Putamen (tissue), 1 donor: Measurements from ENCODE around the gene FARS2.

Source experiments
- DNase-seq: peaks from one replicate; pipeline ENCODE4 v3.0.0-alpha.2; 2016; ENCODE audit warnings: low spot score

The FARS2 gene

DNA sequence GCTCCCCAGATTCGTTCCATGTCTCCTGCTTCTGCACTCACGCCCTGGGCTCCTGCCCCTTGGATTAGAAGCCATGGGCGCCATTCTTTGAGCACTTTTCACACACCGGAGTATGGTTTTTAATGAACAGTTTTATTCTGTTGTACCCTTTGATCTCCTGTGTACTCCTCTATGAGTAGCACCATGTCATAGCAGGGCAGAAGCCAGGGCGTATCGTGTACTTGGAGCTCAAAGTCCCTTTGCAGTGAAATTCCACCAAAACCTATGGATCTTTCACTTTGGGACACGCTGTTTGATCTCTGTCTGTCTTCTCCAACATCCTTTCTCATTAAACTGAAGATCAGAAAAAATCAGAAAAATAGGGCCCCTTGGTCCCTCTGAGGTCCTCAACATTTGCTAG is 470.1 kb downstream of the FARS2 start:
- DNase-seq, result no peak

- no peak for DNase-seq
Observed at GRCh38 chr6:5732496-5732895, 471.2 kb downstream of the FARS2 start.

DNA sequence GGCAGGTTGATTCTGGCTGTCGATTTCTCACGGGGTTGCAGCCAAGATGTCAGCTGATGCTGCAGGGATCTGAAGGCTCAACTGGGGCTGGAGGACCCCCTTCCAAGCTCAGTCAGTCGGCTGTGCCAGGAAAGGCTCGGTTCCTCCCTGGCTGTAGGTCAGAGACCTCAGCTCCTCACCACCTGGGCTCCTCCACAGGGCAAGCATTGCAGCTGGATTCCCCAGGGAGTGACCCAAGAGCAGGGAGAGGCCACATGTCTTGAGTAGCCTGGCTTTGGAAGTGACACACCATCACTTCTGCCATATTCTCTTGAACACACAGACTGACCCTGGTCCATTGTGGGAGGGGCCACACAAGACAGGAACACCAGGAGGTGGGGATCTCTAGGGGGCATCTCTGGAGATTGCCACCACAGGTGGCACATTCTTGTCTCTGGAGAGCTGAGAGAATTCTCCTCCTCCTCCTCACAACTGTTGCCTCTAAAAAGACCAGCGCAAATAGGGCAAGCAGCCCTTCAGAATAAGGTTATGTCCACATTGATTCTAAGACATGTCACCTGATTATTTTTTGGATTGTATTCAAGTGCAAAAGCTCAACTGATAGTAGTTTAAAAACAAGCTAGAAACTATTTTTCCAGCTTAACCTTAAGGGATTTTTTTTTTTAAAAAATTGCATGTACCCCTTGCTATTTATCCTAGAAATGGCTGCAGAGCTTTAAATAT is 474.9 kb downstream of the FARS2 start:
- DNase-seq, result no peak

- DNase-seq, result no peak
Observed at GRCh38 chr6:5737460-5737859, 476.1 kb downstream of the FARS2 start.

DNA sequence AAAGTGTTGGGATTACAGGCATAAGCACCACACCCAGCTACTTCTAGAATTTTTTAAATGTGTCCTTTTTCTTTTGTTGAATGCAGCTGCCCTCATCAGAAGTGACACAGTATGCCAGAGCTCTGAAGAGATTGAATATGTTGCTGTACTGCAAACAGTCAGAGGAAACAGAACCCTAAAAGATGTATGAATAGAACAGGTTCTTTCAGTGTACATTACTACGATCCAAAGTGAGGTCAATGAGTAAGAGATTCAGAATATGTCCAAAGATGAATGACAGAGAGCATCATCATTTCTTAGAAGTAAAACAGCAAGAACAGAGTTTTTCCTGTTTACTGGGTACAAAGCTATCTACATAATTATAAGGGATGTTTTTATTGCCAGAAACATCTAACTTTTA is 476.9 kb downstream of the FARS2 start:
- no peak for DNase-seq

DNA sequence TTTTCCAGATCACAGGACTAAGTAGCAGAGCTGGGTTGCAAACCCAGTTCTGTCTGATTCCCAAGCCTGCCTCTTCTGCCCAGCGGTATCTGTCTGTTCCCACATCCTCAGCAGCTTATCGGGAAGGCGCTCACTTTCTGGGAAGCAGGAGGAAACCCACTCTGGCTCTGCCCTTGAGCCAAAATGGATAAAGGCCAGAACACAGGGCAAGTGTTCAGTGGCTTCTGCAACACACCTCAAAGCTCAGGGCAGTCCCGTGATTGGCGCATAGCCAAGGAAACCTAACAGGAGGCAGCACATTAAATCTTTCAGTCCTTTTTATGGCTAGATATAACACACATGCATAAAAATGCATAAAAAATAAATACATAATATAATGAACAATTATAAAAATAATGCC is 483.2 kb downstream of the FARS2 start:
- no peak for DNase-seq

- DNase-seq, result no peak
Observed at GRCh38 chr6:5745081-5745480, 483.8 kb downstream of the FARS2 start.

DNA sequence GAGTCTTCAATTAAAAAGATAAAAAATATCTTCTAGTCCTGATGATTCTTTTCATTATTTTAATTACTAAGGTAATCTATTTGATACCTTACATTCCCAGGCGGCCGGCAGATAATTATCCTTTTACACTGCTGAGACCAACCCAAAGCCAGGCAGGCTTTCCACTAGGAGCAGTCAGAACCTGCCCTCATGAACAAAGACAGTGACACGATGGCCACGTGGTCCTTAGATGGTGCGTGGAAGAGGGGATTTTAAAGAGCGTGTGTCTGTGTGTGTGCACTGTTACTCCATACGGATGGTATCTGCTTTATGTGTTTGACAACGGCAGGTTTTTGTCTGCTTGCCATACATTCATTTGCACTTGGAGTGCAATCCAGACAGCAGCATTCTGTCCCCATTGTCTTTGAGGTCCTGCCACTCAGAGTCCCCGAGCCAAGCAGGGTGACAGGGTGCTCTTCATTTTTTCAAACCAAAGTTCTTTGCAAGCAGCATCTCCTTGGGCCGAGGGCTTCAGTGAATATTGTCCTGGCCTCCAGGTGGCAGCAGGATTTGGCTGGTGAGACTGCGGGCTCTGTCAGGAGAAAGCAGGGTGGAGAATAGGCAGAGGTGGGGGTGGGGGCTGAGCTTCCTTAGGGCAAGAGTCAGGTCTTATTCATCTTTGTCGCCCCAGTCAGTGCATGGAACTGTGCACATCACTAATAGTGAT is 484.9 kb downstream of the FARS2 start:
- no peak for DNase-seq

DNA sequence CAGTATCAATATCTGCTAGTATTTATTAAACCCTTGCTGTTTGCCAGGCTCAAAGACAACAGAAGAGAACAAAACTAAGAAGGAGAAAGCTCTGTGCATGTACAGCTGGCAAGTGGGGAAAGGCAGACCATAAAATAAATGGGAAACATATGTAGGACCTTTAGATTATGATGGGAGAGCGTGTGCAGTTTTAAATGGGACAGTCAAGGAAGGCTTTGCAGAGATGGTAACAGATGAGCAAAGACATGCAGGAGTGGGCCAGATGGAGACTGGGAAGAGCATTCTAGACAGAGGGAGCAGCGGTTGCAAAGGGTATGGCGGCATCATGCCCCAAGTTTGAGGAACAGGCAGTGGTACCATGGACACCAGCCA is 485.4 kb downstream of the FARS2 start:
- no peak for DNase-seq

DNA sequence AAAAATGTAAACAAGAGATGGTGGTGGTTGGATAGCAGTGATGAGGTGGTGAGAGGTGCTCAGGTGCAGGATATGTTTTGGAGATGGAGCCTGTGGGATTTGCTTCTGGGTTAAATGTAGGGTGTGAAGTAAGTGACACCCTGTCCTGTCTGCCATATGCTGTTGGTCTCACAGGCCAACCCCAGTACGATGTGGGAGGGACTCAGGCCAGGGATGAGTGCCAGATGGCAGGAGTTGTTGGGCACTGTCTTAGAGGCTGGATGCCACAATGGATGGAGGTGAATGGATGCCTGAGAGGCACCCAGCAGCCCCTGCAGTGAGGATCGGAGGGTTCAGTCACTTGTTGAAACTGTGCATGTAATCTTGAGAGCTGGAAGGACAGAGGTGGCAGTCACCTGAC is 486.1 kb downstream of the FARS2 start:
- no peak for DNase-seq

- DNase-seq, result no peak
Observed at GRCh38 chr6:5749016-5749650, 487.8 kb downstream of the FARS2 start.

- DNase-seq, result no peak
Observed at GRCh38 chr6:5749651-5750215, 488.4 kb downstream of the FARS2 start.

DNA sequence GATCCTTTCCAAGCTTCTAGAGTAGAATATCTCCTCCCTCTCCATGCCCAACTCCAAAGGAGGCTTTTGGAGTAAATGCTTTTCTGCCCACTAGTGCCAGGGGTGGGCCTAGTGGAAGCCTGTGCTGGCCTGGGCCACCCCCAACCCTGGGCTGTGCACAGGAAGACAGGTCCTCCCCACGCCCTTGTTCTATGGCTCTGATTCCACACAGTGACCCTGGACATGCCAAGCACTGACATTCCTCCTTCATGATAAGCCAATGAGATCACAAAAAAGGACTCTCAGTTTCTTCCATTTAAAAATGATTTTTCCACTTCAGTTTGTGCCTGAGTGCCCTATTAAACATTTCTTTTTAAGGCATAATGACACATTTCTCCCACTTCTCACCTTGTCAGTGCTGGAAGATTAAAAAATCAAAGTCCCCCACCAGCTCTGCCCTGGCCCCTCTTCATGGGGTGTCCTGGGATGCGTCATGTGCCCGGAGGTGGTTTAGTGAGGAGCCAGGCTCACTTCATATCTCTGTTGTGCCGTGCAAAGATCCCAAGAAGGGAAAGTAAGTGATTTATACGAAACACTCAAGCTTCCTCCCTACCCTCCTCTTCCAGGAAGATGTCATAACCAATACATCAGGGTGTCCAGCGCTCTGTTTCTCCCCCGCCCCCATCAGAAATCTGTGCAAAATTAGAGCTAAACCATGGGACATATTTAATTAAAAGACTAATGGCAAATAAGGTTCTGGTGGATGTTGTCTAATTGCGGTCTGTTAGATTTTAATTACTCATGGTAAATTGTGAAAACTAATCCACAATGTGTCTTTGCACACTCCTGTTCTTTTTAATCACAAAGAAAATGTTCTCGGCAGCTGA is 490.4 kb downstream of the FARS2 start:
- no peak for DNase-seq

DNA sequence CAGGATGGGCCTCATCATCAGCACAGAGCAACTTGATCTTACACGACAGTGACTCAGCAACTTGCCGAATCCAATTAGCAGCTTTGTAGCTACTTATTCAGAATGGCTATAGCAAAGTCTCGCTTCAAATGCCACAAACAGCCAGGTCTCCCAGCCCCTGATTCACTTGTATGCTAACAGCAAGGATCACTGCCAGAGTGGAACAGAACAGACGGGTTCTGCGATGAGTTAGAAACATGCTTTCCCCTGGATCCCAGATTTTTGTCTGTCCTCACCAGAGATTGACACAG is 491.0 kb downstream of the FARS2 start:
- no peak for DNase-seq

GRCh38 chr6:5753209-5753608 is 491.9 kb downstream of the FARS2 start:
- DNase-seq, result no peak

DNA sequence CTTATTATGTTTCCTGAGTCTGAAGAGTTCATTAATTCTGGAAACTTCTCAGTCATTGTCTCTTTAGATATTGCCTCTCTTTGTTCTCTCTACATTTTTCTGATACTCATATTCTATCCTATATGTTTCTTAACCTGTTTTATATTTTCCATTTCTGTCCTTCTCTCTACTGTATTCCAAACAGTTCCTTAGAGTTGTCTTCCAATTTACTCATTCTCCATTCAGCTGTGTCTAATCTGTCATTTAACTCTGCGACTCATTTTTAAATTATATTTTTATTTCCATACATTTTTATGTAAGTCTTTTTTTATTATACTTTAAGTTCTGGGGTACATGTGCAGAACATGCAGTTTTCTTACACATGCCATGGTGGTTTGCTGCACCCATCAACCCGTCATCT is 493.6 kb downstream of the FARS2 start:
- no peak for DNase-seq

GRCh38 chr6:5759571-5759970 is 498.3 kb downstream of the FARS2 start:
- no peak for DNase-seq

DNA sequence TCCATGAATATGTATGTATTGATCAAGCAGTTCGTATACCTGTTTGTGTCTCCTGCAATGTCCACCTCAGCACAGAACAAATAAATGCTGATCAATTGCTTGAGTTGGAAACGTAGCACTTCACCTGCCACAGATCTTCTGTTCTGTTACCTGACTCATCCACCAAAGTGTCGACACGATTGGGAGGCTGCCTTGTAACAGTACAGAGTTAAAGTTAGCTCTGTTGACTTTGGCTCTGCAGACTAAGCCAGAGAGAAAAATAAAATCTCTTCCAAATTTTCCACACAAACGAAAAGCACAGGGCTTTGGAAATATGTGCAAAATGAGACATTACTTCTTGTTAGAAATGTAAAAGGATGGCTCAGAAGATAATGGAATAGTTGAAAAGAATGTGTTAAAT is 500.1 kb downstream of the FARS2 start:
- no peak for DNase-seq

DNA sequence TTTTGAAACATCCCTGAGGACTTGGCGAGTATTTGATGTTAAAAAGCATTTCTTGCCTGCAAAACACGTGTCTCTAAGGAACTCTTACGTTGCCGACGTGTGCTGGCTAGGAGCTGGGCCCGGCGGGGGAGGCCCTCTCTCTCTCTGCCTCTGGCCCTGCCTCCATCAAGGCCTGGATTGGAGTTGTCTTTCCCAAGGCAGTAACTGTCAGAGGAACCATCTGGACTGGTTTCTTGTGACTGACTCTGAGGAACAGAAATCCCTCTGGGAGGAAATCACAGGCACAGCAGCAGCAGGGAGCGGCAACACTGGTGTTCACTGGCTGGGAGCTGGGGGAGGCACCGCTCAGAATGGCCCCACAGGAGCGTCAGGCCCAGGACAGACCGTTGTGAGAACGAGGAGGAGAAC is 501.3 kb downstream of the FARS2 start:
- no peak for DNase-seq

- no peak for DNase-seq
Observed at GRCh38 chr6:5763407-5763806, 502.1 kb downstream of the FARS2 start.

- DNase-seq, result peak; percentile 18
Observed at GRCh38 chr6:5763871-5764270, 502.6 kb downstream of the FARS2 start.

DNA sequence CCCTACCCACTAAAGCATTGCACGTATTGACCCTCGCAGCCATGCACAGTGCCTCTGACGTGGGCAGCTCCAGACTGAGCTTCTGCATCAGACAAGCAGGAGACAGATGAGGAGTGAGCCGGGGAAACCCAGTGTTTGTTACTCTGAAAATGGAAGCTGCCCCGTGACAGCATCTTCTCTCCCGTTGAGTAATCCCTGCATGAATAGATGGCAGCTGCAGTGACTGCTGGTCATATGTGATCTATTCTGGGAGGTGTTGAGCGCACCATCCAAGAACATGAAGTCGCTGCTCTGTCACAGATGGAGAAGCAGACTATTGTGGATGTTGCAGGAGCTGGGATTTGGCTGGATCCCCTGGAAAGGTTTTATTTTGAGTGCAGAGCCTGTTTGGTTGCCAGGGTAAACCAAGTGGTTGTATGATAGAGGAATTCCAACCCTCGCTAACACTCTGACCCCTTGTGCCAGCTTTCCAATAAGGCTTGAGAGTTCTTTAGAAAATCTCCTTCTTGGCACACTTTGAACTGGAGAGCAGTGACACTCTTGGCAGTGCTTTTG is 503.2 kb downstream of the FARS2 start:
- DNase-seq, result peak; percentile 37
